GM13976 (cell line): ENCODE measurements around the gene DEDD.

Source experiments
- DNase-seq: peaks from one replicate; pipeline ENCODE4 v3.0.0; 2012; ENCODE audit warnings: low spot score
- in situ Hi-C: fragments of 300-500 bp; cut with MboI; formaldehyde crosslinking; loops from one replicate; pipeline ENCODE4 v1.12.0; 2022; ENCODE audit warnings: low sequenced_read_pairs, mixed read lengths, inconsistent platforms; ENCODE audit not compliant: unreplicated experiment
- TF ChIP-seq, protein P1 (sequence below): IDR thresholded peaks from 2 replicates; pipeline ENCODE4 v1.5.1; 2012; ENCODE audit warnings: borderline replicate concordance, mild to moderate bottlenecking; ENCODE audit not compliant: insufficient read depth; ENCODE audit errors: extremely low read depth, missing control alignments, control extremely low read depth

The DEDD gene

GRCh38 chr1:161171696-161172095 is 39.2 kb upstream of the DEDD start:
- TF ChIP-seq, protein P1, sequence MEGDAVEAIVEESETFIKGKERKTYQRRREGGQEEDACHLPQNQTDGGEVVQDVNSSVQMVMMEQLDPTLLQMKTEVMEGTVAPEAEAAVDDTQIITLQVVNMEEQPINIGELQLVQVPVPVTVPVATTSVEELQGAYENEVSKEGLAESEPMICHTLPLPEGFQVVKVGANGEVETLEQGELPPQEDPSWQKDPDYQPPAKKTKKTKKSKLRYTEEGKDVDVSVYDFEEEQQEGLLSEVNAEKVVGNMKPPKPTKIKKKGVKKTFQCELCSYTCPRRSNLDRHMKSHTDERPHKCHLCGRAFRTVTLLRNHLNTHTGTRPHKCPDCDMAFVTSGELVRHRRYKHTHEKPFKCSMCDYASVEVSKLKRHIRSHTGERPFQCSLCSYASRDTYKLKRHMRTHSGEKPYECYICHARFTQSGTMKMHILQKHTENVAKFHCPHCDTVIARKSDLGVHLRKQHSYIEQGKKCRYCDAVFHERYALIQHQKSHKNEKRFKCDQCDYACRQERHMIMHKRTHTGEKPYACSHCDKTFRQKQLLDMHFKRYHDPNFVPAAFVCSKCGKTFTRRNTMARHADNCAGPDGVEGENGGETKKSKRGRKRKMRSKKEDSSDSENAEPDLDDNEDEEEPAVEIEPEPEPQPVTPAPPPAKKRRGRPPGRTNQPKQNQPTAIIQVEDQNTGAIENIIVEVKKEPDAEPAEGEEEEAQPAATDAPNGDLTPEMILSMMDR: no peak
- no peak for DNase-seq
- in situ Hi-C loops: no loop called here

DNA sequence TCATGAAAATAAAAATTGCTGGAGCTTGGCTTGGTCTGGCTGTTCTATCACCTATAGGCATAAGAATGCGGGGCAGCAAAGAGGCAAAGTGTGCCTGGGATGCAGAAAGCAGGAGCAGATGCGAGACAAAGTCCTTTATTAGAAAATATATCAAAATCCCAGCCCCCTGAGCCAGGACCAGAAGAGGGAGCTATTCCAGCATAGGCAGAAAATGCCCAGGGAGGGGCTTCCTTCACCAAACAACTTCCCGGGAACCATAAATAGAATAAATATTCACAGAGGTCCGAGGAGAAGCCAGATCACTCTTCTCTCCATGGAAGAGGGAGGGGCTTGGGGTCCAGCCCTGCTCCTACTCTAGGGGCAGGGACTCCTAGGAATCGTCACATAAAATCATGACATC is 38.7 kb upstream of the DEDD start:
- TF ChIP-seq, protein P1: no peak
- in situ Hi-C loops: no loop called here
- DNase-seq: no peak

- no peak for DNase-seq
- TF ChIP-seq, protein P1: no peak
- in situ Hi-C loops: no loop called here
Observed at GRCh38 chr1:161168906-161169305, 36.4 kb upstream of the DEDD start.

DNA sequence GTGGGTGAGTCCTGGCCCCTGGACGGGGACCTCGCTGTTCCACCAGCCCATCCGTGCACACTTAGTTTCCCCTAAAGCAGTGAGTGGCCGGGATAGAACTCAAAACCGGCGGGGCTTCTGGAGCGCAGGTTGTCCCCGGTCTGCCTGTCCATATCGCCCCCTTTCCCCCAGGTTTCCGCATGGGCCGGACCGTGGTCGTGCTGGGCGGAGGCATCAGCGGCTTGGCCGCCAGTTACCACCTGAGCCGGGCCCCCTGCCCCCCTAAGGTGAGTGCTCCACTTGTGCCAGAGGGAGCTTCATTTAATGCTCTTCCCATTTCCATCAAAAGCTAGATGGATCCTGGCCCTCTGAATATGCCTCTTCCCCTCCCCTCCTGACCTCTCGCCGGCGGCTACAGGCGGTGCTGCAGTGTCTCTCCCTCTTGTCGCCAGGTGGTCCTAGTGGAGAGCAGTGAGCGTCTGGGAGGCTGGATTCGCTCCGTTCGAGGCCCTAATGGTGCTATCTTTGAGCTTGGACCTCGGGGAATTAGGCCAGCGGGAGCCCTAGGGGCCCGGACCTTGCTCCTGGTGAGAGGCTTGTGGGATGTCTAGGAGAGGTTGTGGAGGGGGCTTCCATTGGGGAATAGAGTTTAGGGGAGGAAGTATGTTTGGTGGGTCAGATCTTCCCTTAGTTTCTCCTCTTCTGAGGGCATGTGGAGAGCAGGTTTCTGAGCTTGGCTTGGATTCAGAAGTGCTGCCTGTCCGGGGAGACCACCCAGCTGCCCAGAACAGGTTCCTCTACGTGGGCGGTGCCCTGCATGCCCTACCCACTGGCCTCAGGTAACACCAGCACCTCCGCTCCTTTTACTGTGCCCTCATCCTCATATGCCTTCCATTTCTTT is 34.4 kb upstream of the DEDD start:
- in situ Hi-C loops: no loop called here
- no peak for DNase-seq
- TF ChIP-seq, protein P1: no peak

DNA sequence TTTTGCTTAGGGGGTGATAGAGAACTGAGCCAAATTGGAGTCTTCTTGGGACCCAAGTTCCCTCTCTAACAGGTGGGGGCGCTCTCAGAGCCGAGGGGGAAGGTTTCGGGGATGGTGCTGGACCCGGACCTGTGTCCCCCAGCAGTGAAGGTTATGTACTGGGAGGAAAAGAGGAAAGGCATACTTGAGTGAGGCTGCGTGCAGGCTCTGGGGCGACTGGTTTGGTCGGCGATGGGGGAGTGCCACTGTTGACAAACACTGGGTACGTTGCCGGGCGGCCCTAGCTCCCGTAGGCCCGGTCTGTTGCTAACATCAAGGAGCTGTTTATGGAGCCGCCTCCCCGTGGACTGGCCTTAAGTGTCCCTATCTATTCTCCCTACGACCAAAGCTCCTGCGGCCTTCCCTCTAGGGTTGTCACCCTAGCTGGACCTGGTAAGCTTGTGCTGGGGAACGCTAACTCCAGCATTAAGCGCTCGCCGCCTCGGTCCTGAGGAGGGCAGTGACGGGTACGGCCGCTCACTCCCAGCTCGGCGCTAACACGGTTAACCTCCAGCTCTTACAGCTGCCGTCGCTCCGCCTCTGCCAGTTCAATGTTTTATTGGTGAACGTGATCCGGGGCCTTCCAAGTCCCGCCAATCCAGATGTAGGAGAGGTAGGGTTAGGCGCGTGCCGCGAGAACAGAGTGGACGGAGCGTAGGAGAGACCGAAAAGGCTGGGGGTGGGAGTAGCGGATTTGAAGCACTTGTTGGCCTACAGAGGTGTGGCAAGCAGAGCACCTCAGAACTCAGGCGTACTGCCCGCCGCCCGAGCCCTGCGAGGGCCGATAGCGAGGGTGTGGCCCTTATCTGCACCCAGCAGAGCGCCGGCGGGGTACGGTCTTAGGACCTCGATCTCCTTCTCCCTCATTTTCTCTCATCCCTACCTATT is 33.5 kb upstream of the DEDD start, which contains the start of gene PPOX:
PPOX (plus strand) TSS at position 685 of the 927 bp plus-strand sequence. CDS start 422 bp downstream, outside the sequence.
- peak; percentile 93 for DNase-seq
- TF ChIP-seq, protein P1: peak; percentile 44
- in situ Hi-C loops: no loop called here

- in situ Hi-C loops: no loop called here
- no peak for DNase-seq
- TF ChIP-seq, protein P1: no peak
Observed at GRCh38 chr1:161164901-161165610, 32.6 kb upstream of the DEDD start.
